ENCODE data around the gene NIT1.
A peak's percentile ranks its signal among the peaks of the same experiment; 100 is the strongest.

The NIT1 gene

DNA sequence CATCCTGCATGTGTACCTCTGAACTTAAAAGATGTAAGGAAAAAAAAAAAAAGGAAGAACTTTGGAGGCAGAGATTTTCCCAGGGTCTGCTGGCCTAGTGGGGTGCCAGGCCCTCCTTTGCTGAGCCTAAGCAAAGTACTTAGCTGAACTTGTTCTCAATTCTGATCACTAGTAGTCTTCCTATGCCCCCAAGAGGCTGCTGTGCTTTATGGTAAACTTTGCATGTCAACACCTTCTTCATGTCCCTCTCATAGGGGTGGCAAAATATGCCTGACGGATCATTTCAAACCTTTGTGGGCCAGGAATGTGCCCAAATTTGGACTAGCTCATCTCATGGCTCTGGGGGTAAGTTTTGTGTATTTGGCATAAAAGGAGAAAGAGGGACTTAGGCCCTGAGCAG, 40.0 kb downstream of the NIT1 start:
- DNase-seq: no peak

GRCh38 chr1:161158316-161159010, 40.6 kb downstream of the NIT1 start:
- no peak for DNase-seq

GRCh38 chr1:161159087-161159912, 41.4 kb downstream of the NIT1 start, which contains the start of gene USP21:
TSS of gene USP21 (plus strand) at chr1:161159500. CDS start at chr1:161160641, 1,141 bp downstream.
- DNase-seq: peak; percentile 91 to 94

DNA sequence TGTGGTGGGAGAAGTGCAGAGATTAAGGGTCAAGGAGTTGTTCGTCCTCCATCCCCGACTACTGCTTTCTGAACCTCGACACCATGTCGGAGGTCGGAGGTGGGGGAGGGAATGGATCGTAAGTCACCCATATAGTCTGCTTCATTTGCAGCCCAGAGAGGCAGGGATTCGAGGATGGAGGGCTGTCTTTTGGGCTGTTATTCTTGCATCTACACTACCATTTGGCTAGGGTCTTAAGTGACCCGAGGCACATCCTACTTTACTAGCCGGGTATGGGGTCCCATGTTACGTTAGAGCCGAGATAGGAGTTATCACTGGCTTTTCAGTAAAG, 42.0 kb downstream of the NIT1 start:
- no peak for DNase-seq

DNA sequence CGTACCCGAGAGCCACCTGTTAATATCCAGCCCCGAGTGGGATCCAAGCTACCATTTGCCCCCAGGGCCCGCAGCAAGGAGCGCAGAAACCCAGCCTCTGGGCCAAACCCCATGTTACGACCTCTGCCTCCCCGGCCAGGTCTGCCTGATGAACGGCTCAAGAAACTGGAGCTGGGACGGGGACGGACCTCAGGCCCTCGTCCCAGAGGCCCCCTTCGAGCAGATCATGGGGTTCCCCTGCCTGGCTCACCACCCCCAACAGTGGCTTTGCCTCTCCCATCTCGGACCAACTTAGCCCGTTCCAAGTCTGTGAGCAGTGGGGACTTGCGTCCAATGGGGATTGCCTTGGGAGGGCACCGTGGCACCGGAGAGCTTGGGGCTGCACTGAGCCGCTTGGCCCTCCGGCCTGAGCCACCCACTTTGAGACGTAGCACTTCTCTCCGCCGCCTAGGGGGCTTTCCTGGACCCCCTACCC, 42.8 kb downstream of the NIT1 start:
- DNase-seq: no peak

DNA sequence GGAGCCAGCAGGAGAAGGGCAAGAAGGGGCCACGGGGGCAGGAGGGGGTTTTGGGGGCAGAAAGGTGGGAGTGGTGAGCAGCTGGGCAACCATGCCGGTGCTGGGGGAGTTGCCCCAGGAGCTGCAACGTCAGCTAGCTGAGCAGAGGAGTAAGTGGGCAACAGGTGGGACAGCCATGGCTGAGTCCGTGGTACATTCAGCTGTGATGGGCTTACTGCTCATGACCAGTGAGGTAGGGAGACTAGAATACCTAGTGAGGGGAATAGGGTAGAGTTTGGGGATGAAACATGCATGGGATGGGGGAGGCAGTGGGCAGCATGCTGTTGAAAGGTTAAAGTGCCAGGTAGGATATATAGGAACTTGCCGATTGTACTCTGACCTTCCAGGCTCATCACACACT, 43.7 kb downstream of the NIT1 start:
- DNase-seq: no peak

- DNase-seq: no peak
Observed at GRCh38 chr1:161162052-161162451, 44.1 kb downstream of the NIT1 start.

GRCh38 chr1:161162806-161163205, 44.9 kb downstream of the NIT1 start:
- DNase-seq: no peak

- no peak for DNase-seq
Observed at GRCh38 chr1:161163793-161164192, 45.9 kb downstream of the NIT1 start.

DNA sequence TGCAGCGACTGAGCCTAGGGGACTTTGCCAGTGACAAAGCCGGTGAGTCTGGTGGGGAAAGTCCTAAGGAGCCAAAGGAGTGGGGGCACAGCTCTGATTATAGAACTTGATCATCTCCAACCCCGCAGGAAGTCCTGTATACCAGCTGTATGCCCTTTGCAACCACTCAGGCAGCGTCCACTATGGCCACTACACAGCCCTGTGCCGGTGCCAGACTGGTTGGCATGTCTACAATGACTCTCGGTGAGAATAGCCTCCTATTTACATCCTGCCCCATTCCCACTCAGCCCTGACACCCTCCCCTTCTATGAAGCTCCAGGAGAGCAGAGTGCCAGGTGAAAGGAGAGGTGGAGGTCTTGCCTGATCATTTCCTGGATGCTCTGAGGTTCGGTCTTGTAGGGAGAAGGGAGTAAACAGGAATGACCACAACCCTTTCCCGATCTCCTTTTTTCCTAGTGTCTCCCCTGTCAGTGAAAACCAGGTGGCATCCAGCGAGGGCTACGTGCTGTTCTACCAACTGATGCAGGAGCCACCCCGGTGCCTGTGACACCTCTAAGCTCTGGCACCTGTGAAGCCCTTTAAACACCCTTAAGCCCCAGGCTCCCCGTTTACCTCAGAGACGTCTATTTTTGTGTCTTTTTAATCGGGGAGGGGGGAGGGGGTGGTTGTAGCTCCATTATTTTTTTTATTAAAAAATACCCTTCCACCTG, 47.2 kb downstream of the NIT1 start:
- no peak for DNase-seq

- peak; percentile 93 to 96 for DNase-seq
Observed at GRCh38 chr1:161165742-161166668, 48.1 kb downstream of the NIT1 start, which contains the start of gene PPOX. TSS of gene PPOX (plus strand) at chr1:161166426. CDS start at chr1:161166848, 422 bp downstream.

DNA sequence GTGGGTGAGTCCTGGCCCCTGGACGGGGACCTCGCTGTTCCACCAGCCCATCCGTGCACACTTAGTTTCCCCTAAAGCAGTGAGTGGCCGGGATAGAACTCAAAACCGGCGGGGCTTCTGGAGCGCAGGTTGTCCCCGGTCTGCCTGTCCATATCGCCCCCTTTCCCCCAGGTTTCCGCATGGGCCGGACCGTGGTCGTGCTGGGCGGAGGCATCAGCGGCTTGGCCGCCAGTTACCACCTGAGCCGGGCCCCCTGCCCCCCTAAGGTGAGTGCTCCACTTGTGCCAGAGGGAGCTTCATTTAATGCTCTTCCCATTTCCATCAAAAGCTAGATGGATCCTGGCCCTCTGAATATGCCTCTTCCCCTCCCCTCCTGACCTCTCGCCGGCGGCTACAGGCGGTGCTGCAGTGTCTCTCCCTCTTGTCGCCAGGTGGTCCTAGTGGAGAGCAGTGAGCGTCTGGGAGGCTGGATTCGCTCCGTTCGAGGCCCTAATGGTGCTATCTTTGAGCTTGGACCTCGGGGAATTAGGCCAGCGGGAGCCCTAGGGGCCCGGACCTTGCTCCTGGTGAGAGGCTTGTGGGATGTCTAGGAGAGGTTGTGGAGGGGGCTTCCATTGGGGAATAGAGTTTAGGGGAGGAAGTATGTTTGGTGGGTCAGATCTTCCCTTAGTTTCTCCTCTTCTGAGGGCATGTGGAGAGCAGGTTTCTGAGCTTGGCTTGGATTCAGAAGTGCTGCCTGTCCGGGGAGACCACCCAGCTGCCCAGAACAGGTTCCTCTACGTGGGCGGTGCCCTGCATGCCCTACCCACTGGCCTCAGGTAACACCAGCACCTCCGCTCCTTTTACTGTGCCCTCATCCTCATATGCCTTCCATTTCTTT, 49.0 kb downstream of the NIT1 start:
- DNase-seq: no peak

GRCh38 chr1:161168906-161169305, 51.0 kb downstream of the NIT1 start:
- no peak for DNase-seq
